GM12874 (cell line): ENCODE data around the gene KDM6A.

Experiments
- CTCF ChIP-seq: IDR thresholded peaks from 2 replicates; pipeline ENCODE4 v1.5.1; 2011; ENCODE audit warnings: low read depth, mild to moderate bottlenecking, control low read depth, low read length, moderate library complexity; ENCODE audit not compliant: insufficient read depth

The KDM6A gene

DNA sequence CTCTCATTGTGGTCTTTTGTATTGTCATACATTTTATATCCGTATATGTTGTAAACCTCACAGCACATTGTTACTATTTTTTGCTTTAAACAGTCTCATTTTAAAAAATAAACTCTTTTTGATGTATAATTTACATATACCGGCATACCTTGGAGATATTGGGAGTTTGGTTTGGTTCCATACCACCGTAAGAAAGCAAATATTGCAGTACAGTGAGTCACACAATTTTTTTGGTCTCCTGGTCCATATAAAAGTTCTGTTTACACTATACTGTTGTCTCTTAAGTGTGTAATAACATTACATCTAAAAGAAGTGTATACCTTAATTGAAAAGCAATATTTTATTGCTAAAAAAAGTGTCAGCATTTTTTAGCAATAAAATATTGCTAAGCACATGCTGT, 70.0 kb downstream of the KDM6A start:
- TF ChIP-seq CTCF: no peak

- TF ChIP-seq CTCF: no peak
These were observed 71.9 kb downstream of the KDM6A start for GRCh38 chrX:44944894-44945293.

DNA sequence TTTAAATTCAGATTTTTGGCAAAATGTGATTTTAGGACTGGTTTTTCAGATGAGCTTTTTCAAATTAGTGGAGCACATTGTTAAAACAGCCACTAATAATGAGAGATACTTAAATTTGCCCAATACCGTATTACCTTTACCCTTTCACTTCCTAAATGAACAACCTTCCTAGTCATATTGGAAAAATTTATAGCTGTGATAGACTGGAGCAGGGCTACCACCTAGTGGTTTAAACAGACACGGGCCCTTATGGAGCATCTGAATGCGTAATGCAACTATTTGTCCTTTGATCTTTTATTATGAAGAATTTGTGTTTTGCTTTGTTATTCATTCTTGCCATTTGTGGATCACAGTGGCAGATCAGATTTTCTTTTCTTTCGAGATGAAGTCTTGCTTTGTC, 72.7 kb downstream of the KDM6A start:
- TF ChIP-seq CTCF: no peak

DNA sequence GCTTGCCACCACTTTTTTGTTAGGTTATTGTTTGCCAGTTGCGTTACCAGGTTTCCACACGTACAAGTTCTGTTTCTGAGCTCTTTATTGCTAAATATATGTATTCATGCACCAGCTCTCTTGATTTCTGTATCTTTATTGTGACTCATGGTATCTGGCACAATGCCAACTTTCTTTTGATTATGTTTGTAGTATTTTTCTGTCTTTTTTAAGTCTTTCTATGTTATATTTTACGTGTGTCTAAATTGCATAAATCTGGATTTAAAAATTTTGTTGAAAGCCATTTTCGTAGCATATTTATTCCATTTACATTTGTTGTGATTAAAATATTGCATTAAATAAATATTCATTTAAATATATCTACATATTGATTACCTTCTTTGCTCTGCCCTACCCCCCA, 73.8 kb downstream of the KDM6A start:
- no peak for TF ChIP-seq CTCF

DNA sequence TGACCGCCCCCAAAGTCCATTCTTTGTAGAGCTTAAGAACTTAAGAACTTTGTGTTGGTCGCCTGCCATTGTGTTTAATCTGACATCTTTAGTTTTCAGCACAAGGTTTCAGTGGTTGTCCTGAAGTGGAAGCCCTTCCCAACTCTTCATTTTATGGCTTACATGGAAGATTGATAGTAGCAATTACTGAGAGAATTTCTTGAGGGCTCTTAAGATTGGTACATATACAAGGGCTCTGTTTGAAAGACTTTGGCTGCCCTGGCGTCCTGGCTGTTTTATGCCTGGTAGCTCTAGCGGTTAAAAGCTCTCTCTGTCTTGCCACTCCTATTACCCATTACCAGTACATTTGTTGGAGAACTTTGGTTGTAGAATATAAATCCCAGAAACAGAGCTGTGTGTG, 75.0 kb downstream of the KDM6A start:
- TF ChIP-seq CTCF: no peak

DNA sequence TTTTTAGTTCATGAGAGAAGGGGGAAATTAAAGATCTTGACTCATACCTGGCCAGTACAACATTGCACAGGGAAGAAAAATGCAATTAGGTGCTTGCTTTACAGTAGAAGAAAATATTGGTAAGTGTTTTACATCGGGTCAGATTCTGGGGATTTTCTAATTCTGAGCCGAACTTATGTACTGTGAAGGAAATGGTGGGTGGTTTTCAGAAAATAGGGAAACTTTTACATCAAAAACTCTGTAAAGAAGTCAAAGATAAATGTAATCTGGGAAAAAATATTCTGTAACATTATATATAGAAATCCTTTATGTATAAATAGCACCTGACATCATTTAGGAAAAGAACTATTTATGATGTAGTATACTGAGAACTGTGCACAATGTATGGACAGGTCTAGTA, 75.4 kb downstream of the KDM6A start:
- TF ChIP-seq CTCF: no peak

- no peak for TF ChIP-seq CTCF
These were observed 76.1 kb downstream of the KDM6A start for GRCh38 chrX:44949125-44949524.

- no peak for TF ChIP-seq CTCF
These were observed 78.6 kb downstream of the KDM6A start for GRCh38 chrX:44951572-44952067.
